Right lobe of liver (tissue), 4 donors: ENCODE measurements around the gene HECW1.

Experiments used
- CTCF ChIP-seq, 4 donors: fragments of 200-600 bp in 3 of 4; fragments of 450-650 bp in 1 of 4; IDR thresholded peaks; one replicate each; pipeline versions ENCODE4 v1.5.1 to v1.8.0; 2016 to 2022; ENCODE audit warnings: antibody characterized with exemption in 4 of 4, mild to moderate bottlenecking in 2 of 4
- POLR2A ChIP-seq: fragments of 450-650 bp; IDR thresholded peaks from one replicate; pipeline ENCODE4 v1.6.1; 2017; ENCODE audit warnings: antibody characterized with exemption, mild to moderate bottlenecking
- donor health status: DM: no; HTN: no; CAD: no.
- donor health status: DM: no; HTN: no; CAD: no.
- donor health status: DM: no; HTN: yes; CAD: no.

GRCh38 chr7:43405948-43406347, 293.5 kb downstream of the HECW1 start:
- TF ChIP-seq CTCF (IDR thresholded peaks at IDR 0.05) = no peak
- no peak for TF ChIP-seq POLR2A
